ENCODE measurements around the gene IGFBPL1. TPM values are rescaled to one million over a fixed set of nuclear protein-coding genes. Genes with fewer than 3 reads are reported as not detected.

The IGFBPL1 gene
- total and polyA plus RNA-seq, 2 of the 13 experiments (the other 11 are each of a cell fraction or from before 2014, with no cell fraction given), result 0.24 TPM; not detected in 1

GRCh38 chr9:38371495-38371894, 52.8 kb downstream of the IGFBPL1 start (continued):
- 0 out of 4 replicates have a peak, but pooled peaks of 1 of the 2 experiments have one; percentile 23 for TF ChIP-seq HMGXB4 (CRISPR knock-in tag; IDR thresholded peaks at IDR 0.05; ENCODE audit: borderline replicate concordance in 1 of 2, low read depth in 1 of 2)
- no peak for TF ChIP-seq ZNF746 (CRISPR knock-in tag; IDR thresholded peaks at IDR 0.05)
- no peak for TF ChIP-seq ZNF749 (CRISPR knock-in tag; IDR thresholded peaks at IDR 0.05; ENCODE audit: borderline replicate concordance)
- TF ChIP-seq HNF4A (CRISPR knock-in tag; IDR thresholded peaks at IDR 0.05), result 0 out of 2 replicates have a peak, but pooled peaks have one; percentile 17

GRCh38 chr9:38370176-38370575, 54.1 kb downstream of the IGFBPL1 start:
- POLR2A ChIA-PET, result no interaction called here
- FAIRE-seq (no peak), ATAC-seq (no peak), DNase-seq (ENCODE audit: low spot score) (no peak)
- BruUV-seq (replicated peaks), result no TSS peak
- CTCF ChIA-PET (ENCODE audit: low intra/inter-chr PET ratio, low total read pairs), result interaction anchor here (2.2 to 3.9 kb wide), 2 partner anchors 31 to 63 kb away, joined by 14 to 90 read pairs; no protein-coding TSS in a partner anchor
- intact Hi-C loops (cut with micrococcal nuclease; ENCODE audit: unreplicated experiment) (no loop called here), in situ Hi-C loops (cut with HindIII; ENCODE audit: extremely low pct_ligation_motif_present, low pct_unique_long_range_greater_than_20kb) (loop anchor here (25.0 kb wide), 1 partner anchor 883 kb away; the partner anchor contains the start of gene POLR1E)
- no CpG with 5 or more reads among the region's 4 CpGs for WGBS (ENCODE audit: low lambda C conversion rate)
- Histone ChIP-seq H3K9me3 (ENCODE audit: low read length) (no peaks in the 10 kb centered on the region), H3K9ac (ENCODE audit: insufficient read depth, low read depth, low read length) (no peak overlapping the region), H3K27me3 (ENCODE audit: control insufficient read depth in 1 of 2, insufficient read depth in 2 of 2, low read length in 2 of 2) (no peaks in the 10 kb centered on the region), H3K27ac (ENCODE audit: extremely low read length, insufficient read depth, low read length) (no peak overlapping the region), H4K20me1 (ENCODE audit: insufficient read depth, low read length) (no peaks in the 10 kb centered on the region), H3K79me2 (ENCODE audit: insufficient read depth, low read length) (no peaks in the 10 kb centered on the region), H3K36me3 (replicated peaks in 1 of 2; ENCODE audit: control insufficient read depth in 1 of 2, insufficient read depth in 2 of 2, low read length in 2 of 2) (no peaks in the 10 kb centered on the region), H3K4me1 (ENCODE audit: insufficient read depth, low read length) (peaks cover 25% of the 10 kb centered on the region), H2AFZ (ENCODE audit: low read length) (no peak overlapping the region), H3K4me2 (ENCODE audit: low read depth, low read length) (no peak overlapping the region), H3K4me3 (replicated peaks in 1 of 3; ENCODE audit: insufficient read depth in 1 of 3, low read depth in 2 of 3, low read length in 3 of 3) (no peak overlapping the region)
- TF ChIP-seq ZNF362 (CRISPR knock-in tag; IDR thresholded peaks at IDR 0.05; ENCODE audit: borderline replicate concordance) (no peak), SP140L (CRISPR knock-in tag; IDR thresholded peaks at IDR 0.05; ENCODE audit: borderline replicate concordance) (no peak), TEAD3 (CRISPR knock-in tag; optimal IDR thresholded peaks at IDR 0.05; ENCODE audit: borderline replicate concordance) (no peak), GATAD2A (CRISPR knock-in tag; IDR thresholded peaks at IDR 0.05) (no peak), ZNF780A (CRISPR knock-in tag; IDR thresholded peaks at IDR 0.05) (no peak), PHF21A (CRISPR knock-in tag; IDR thresholded peaks at IDR 0.05) (no peak), PHF8 (CRISPR knock-in tag; IDR thresholded peaks at IDR 0.05) (no peak)

All from HepG2 (cell line).